Panc1 (cell line): ENCODE data around the gene HELZ.

Source experiments
- POLR2AphosphoS5 ChIP-seq: IDR thresholded peaks from 2 replicates; pipeline ENCODE4 v1.6.1; 2012; ENCODE audit warnings: mild to moderate bottlenecking, low read depth, low read length, moderate library complexity
- SIN3A ChIP-seq: IDR thresholded peaks from 2 replicates; pipeline ENCODE4 v1.6.1; 2012; ENCODE audit warnings: low read depth, mild to moderate bottlenecking, low read length, moderate library complexity, borderline replicate concordance; ENCODE audit not compliant: insufficient read depth
- TCF7L2 ChIP-seq: IDR thresholded peaks from 2 replicates; pipeline ENCODE4 v1.6.1; 2011; ENCODE audit warnings: mild to moderate bottlenecking, low read depth, low read length, inconsistent platforms
- TF ChIP-seq, protein P1 (sequence below): fragments of 450-650 bp; IDR thresholded peaks from 2 replicates; pipeline ENCODE4 v1.5.1; 2017; ENCODE audit warnings: mild to moderate bottlenecking
- TF ChIP-seq, protein P2 (sequence below), 2 experiments: IDR thresholded peaks; 2 replicates each; pipeline ENCODE4 v1.6.1; 2011 to 2012; ENCODE audit warnings: low read depth in 2 of 2, control low read depth in 1 of 2, low read length in 1 of 2, mild to moderate bottlenecking in 1 of 2, moderate library complexity in 1 of 2; ENCODE audit not compliant: insufficient read depth in 1 of 2

DNA sequence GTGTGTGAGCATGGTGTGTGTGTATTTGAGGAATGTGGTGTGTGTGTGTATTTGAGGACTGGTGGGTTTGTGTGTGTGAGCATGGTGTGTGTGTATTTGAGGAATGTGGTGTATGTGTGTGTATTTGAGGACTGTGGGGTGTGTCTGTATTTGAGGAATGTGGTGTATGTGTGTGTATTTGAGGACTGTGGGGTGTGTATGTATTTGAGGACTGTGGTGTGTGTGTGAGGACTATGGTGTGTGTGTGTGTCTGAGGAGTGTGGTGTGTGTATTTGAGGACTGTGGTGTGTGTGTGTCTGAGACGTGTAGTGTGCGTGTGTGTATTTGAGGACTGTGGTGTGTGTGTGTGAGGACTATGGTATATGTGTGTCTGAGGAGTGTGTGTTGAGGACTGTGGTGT lies 218.7 kb downstream of the HELZ start:
- TF ChIP-seq, protein P1, sequence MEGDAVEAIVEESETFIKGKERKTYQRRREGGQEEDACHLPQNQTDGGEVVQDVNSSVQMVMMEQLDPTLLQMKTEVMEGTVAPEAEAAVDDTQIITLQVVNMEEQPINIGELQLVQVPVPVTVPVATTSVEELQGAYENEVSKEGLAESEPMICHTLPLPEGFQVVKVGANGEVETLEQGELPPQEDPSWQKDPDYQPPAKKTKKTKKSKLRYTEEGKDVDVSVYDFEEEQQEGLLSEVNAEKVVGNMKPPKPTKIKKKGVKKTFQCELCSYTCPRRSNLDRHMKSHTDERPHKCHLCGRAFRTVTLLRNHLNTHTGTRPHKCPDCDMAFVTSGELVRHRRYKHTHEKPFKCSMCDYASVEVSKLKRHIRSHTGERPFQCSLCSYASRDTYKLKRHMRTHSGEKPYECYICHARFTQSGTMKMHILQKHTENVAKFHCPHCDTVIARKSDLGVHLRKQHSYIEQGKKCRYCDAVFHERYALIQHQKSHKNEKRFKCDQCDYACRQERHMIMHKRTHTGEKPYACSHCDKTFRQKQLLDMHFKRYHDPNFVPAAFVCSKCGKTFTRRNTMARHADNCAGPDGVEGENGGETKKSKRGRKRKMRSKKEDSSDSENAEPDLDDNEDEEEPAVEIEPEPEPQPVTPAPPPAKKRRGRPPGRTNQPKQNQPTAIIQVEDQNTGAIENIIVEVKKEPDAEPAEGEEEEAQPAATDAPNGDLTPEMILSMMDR: no peak
- no peak for TF ChIP-seq POLR2AphosphoS5
- TF ChIP-seq SIN3A: no peak
- TF ChIP-seq, protein P2, sequence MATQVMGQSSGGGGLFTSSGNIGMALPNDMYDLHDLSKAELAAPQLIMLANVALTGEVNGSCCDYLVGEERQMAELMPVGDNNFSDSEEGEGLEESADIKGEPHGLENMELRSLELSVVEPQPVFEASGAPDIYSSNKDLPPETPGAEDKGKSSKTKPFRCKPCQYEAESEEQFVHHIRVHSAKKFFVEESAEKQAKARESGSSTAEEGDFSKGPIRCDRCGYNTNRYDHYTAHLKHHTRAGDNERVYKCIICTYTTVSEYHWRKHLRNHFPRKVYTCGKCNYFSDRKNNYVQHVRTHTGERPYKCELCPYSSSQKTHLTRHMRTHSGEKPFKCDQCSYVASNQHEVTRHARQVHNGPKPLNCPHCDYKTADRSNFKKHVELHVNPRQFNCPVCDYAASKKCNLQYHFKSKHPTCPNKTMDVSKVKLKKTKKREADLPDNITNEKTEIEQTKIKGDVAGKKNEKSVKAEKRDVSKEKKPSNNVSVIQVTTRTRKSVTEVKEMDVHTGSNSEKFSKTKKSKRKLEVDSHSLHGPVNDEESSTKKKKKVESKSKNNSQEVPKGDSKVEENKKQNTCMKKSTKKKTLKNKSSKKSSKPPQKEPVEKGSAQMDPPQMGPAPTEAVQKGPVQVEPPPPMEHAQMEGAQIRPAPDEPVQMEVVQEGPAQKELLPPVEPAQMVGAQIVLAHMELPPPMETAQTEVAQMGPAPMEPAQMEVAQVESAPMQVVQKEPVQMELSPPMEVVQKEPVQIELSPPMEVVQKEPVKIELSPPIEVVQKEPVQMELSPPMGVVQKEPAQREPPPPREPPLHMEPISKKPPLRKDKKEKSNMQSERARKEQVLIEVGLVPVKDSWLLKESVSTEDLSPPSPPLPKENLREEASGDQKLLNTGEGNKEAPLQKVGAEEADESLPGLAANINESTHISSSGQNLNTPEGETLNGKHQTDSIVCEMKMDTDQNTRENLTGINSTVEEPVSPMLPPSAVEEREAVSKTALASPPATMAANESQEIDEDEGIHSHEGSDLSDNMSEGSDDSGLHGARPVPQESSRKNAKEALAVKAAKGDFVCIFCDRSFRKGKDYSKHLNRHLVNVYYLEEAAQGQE (IDR thresholded peaks at IDR 0.05; ENCODE audit: insufficient read depth in 1 of 2, low read depth in 2 of 2, low read length in 1 of 2): no peak
- no peak for TF ChIP-seq TCF7L2
